Hematopoietic multipotent progenitor cell (in vitro differentiated cells): ENCODE data around the gene IDH3B. TPM values are rescaled to one million over a fixed set of nuclear protein-coding genes. Genes with fewer than 3 reads are reported as not detected.
A peak's percentile ranks its signal among the peaks of the same experiment; 100 is the strongest.
"Not testable (repeated sequence)": the region's sequence is repeated elsewhere in the genome, so short reads cannot be mapped to it uniquely, and the experiment has no call there.

Experiments used
- DNase-seq, 3 donors: peaks; one replicate each; pipeline ENCODE4 v3.0.0-alpha.2; 2011 to 2015; ENCODE audit warnings: low read depth in 2 of 3, low spot score in 2 of 3
- total RNA-seq: library from RNA; depleted of rRNA; stranded (reverse); fragments of >200 nt; gene quantifications from one replicate; pipeline ENCODE4 v1.2.3, GENCODE V29; 2012

The IDH3B gene
- total RNA-seq = 130 TPM

GRCh38 chr20:2663887-2664719 lies at the start of gene IDH3B:
Gene IDH3B, minus strand, starts transcription at chr20:2664216. Its CDS starts 28 bp downstream, at chr20:2664188.
- peak; percentile 84 to 96 (median 94) for DNase-seq

- DNase-seq = peak in 2 of 3 donors; percentile 35 to 46
These were observed 49.3 kb upstream of the IDH3B start for GRCh38 chr20:2713285-2713684.

GRCh38 chr20:2709205-2709981 lies 45.4 kb upstream of the IDH3B start:
- no peak for DNase-seq

GRCh38 chr20:2708665-2709064 lies 44.6 kb upstream of the IDH3B start:
- no peak for DNase-seq

GRCh38 chr20:2708073-2708415 lies 44.0 kb upstream of the IDH3B start:
- DNase-seq = no peak

- no peak for DNase-seq
These were observed 43.5 kb upstream of the IDH3B start for GRCh38 chr20:2707353-2708072.

- DNase-seq = peak in 2 of 3 donors; percentile 67 to 87
These were observed 42.8 kb upstream of the IDH3B start for GRCh38 chr20:2706688-2707352.

GRCh38 chr20:2705931-2706645 lies 42.1 kb upstream of the IDH3B start:
- DNase-seq = no peak

GRCh38 chr20:2703716-2704475 lies 39.9 kb upstream of the IDH3B start:
- DNase-seq = no peak

- no peak for DNase-seq
These were observed 37.7 kb upstream of the IDH3B start for GRCh38 chr20:2701671-2702081.

GRCh38 chr20:2700913-2701620 lies 37.1 kb upstream of the IDH3B start:
- DNase-seq = no peak

GRCh38 chr20:2699775-2700413 lies 35.9 kb upstream of the IDH3B start:
- DNase-seq = no peak

GRCh38 chr20:2698912-2699311 lies 34.9 kb upstream of the IDH3B start:
- DNase-seq = no peak

- no peak for DNase-seq
These were observed 34.3 kb upstream of the IDH3B start for GRCh38 chr20:2698186-2698817.

- no peak for DNase-seq
These were observed 33.8 kb upstream of the IDH3B start for GRCh38 chr20:2697768-2698167.

GRCh38 chr20:2696646-2697045 lies 32.6 kb upstream of the IDH3B start:
- no peak for DNase-seq

GRCh38 chr20:2695984-2696525 lies 32.0 kb upstream of the IDH3B start:
- DNase-seq = not testable (repeated sequence)
